ENCODE data around the gene MUC4.

DNA sequence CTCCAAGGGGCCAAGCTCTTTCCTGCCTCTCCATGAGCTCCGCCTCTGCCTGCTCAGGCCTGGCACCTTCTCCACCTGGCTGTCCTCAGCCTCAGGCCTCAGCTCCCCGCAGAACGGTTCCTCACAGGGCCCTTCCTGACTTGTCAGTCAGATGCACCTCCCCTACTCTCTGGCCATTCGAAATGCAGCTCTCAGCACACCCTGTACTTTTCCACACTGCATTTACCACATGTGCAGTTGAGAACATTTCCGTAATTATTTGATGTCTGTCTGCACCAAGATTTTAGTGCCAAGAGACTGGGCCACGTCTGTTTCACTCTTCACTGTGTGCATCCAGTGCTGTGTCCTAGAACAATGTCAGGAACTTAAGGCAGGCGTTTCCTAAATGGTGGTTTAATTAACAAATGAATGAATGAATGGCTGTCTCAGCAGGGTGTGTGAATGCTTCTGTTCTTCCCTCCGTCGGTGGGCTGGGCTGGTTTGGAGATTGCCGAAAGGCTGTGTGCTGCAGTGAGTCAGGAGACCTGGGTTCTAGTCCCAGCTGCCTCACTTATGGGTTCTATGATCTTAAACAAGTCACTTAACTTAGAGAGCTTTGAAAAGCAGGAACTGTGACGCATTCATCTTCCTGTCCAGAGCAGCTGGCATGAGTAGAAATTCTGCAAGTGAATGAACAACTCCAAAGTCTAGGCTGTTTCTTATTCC, 5.4 kb downstream of the MUC4 start:
- TF ChIP-seq, protein P1, sequence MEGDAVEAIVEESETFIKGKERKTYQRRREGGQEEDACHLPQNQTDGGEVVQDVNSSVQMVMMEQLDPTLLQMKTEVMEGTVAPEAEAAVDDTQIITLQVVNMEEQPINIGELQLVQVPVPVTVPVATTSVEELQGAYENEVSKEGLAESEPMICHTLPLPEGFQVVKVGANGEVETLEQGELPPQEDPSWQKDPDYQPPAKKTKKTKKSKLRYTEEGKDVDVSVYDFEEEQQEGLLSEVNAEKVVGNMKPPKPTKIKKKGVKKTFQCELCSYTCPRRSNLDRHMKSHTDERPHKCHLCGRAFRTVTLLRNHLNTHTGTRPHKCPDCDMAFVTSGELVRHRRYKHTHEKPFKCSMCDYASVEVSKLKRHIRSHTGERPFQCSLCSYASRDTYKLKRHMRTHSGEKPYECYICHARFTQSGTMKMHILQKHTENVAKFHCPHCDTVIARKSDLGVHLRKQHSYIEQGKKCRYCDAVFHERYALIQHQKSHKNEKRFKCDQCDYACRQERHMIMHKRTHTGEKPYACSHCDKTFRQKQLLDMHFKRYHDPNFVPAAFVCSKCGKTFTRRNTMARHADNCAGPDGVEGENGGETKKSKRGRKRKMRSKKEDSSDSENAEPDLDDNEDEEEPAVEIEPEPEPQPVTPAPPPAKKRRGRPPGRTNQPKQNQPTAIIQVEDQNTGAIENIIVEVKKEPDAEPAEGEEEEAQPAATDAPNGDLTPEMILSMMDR (IDR thresholded peaks at IDR 0.05) = no peak
- no peak for TF ChIP-seq POLR2AphosphoS5 (IDR thresholded peaks at IDR 0.05; ENCODE audit: low read depth, low read length)
- no peak for TF ChIP-seq SIN3A (IDR thresholded peaks at IDR 0.05; ENCODE audit: borderline replicate concordance, insufficient read depth, low read depth, low read length)
